Activated CD4-positive, alpha-beta T cell treated with anti-CD3 and anti-CD28 coated beads, Interleukin-2, amount 50 U/mL, for 1 hour (primary cell): ENCODE measurements around the gene BECN2.
"Not testable (repeated sequence)": the region's sequence is repeated elsewhere in the genome, so short reads cannot be mapped to it uniquely, and the experiment has no call there.

Source experiments
- DNase-seq: peaks from one replicate; pipeline ENCODE4 v3.0.0-alpha.2; 2020

The BECN2 gene

GRCh38 chr1:241985787-241986186, 28.2 kb downstream of the BECN2 start:
- no peak for DNase-seq

GRCh38 chr1:241988389-241988930, 30.9 kb downstream of the BECN2 start:
- DNase-seq = not testable (repeated sequence)

- no peak for DNase-seq
Measured at GRCh38 chr1:241990040-241990439, 32.5 kb downstream of the BECN2 start.

- no peak for DNase-seq
Measured at GRCh38 chr1:241992734-241993133, 35.2 kb downstream of the BECN2 start.

GRCh38 chr1:241994171-241994570, 36.6 kb downstream of the BECN2 start:
- no peak for DNase-seq

GRCh38 chr1:241997401-241997998, 39.9 kb downstream of the BECN2 start:
- no peak for DNase-seq

- DNase-seq = peak; percentile 24
Measured at GRCh38 chr1:241998412-241998921, 40.9 kb downstream of the BECN2 start.

- DNase-seq = no peak
Measured at GRCh38 chr1:241999026-241999425, 41.5 kb downstream of the BECN2 start, which contains the start of gene MAP1LC3C. Gene MAP1LC3C, minus strand, starts transcription at chr1:241999098. Its CDS starts 90 bp downstream, at chr1:241999008.

GRCh38 chr1:242000434-242000833, 42.9 kb downstream of the BECN2 start:
- DNase-seq = no peak

GRCh38 chr1:242002072-242002471, 44.5 kb downstream of the BECN2 start:
- DNase-seq = no peak

- DNase-seq = no peak
Measured at GRCh38 chr1:242002510-242002909, 44.9 kb downstream of the BECN2 start.

GRCh38 chr1:242004751-242005495, 47.4 kb downstream of the BECN2 start:
- no peak for DNase-seq

GRCh38 chr1:242005866-242006535, 48.4 kb downstream of the BECN2 start:
- DNase-seq = no peak

GRCh38 chr1:242006976-242007375, 49.4 kb downstream of the BECN2 start:
- no peak for DNase-seq
